ENCODE results near the gene RBMS3. TPM values are rescaled to one million over a fixed set of nuclear protein-coding genes. Genes with fewer than 3 reads are reported as not detected.

The RBMS3 gene
- total RNA-seq, 4 donors from 2014 or later, result 3.8 to 18.7 (median 14.6) TPM

- TF ChIP-seq EP300 (IDR thresholded peaks at IDR 0.05; ENCODE audit: low read depth), result no peak
- no peak for TF ChIP-seq POLR2AphosphoS5 (IDR thresholded peaks at IDR 0.05)
- TF ChIP-seq POLR2A (IDR thresholded peaks at IDR 0.05), result no peak
- TF ChIP-seq, protein P1, sequence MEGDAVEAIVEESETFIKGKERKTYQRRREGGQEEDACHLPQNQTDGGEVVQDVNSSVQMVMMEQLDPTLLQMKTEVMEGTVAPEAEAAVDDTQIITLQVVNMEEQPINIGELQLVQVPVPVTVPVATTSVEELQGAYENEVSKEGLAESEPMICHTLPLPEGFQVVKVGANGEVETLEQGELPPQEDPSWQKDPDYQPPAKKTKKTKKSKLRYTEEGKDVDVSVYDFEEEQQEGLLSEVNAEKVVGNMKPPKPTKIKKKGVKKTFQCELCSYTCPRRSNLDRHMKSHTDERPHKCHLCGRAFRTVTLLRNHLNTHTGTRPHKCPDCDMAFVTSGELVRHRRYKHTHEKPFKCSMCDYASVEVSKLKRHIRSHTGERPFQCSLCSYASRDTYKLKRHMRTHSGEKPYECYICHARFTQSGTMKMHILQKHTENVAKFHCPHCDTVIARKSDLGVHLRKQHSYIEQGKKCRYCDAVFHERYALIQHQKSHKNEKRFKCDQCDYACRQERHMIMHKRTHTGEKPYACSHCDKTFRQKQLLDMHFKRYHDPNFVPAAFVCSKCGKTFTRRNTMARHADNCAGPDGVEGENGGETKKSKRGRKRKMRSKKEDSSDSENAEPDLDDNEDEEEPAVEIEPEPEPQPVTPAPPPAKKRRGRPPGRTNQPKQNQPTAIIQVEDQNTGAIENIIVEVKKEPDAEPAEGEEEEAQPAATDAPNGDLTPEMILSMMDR (IDR thresholded peaks at IDR 0.05), result no peak
- intact Hi-C loops (cut with DNase I; ENCODE audit: low total_unique reads), result no loop called here
- Histone ChIP-seq H3K9me3 (no peaks in the 10 kb centered on the region), H3K36me3 (no peaks in the 10 kb centered on the region), H3K27ac (peak overlapping the region in 3 of 4 donors; percentile 15 to 49 (median 48)), H3K4me3 (no peak overlapping the region), H3K4me1 (peaks cover 0 to 4% (median 2%) of the 10 kb centered on the region in 4 donors), H3K27me3 (no peaks in the 10 kb centered on the region)
- in situ Hi-C loops (cut with MboI; ENCODE audit: low pct_ligation_motif_present in 1 of 4, low pct_unique_long_range_greater_than_20kb in 1 of 4, low sequenced_read_pairs in 3 of 4), result no loop called here
- DNase-seq, result no peak
- WGBS, 2 donors (ENCODE audit: low coverage in 1 of 2), result 67 to 71% methylated on average over 1 of the region's 1 CpG
Observed at GRCh38 chr3:29381595-29381994, 100.7 kb downstream of the RBMS3 start.

GRCh38 chr3:29382409-29382808, 101.5 kb downstream of the RBMS3 start:
- no peak for TF ChIP-seq EP300 (IDR thresholded peaks at IDR 0.05; ENCODE audit: low read depth)
- TF ChIP-seq, protein P1 (IDR thresholded peaks at IDR 0.05), result no peak
- 67 to 76% methylated on average over 6 of the region's 6 CpGs for WGBS, 2 donors (ENCODE audit: low coverage in 1 of 2)
- no peak for DNase-seq
- H3K4me1 ChIP-seq, result peaks cover 0 to 4% (median 2%) of the 10 kb centered on the region in 4 donors
- H3K9me3 ChIP-seq, result no peaks in the 10 kb centered on the region
- H3K36me3 ChIP-seq, result no peaks in the 10 kb centered on the region
- no peaks in the 10 kb centered on the region for H3K27me3 ChIP-seq
- intact Hi-C loops (cut with DNase I; ENCODE audit: low total_unique reads), result no loop called here
- H3K4me3 ChIP-seq, result no peak overlapping the region
- in situ Hi-C loops (cut with MboI; ENCODE audit: low pct_ligation_motif_present in 1 of 4, low pct_unique_long_range_greater_than_20kb in 1 of 4, low sequenced_read_pairs in 3 of 4), result no loop called here
- peak overlapping the region in 3 of 4 donors; percentile 15 to 49 (median 48) for H3K27ac ChIP-seq

- H3K36me3 ChIP-seq, result no peaks in the 10 kb centered on the region
- intact Hi-C loops (cut with DNase I; ENCODE audit: low total_unique reads) (no loop called here), in situ Hi-C loops (cut with MboI; ENCODE audit: low pct_ligation_motif_present in 1 of 4, low pct_unique_long_range_greater_than_20kb in 1 of 4, low sequenced_read_pairs in 3 of 4) (no loop called here)
- WGBS, 2 donors (ENCODE audit: low coverage in 1 of 2), result 88 to 90% methylated on average over 1 of the region's 1 CpG
- no peaks in the 10 kb centered on the region for H3K9me3 ChIP-seq
- no peaks in the 10 kb centered on the region for H3K27me3 ChIP-seq
- no peak for TF ChIP-seq POLR2AphosphoS5 (IDR thresholded peaks at IDR 0.05)
- TF ChIP-seq, protein P1 (IDR thresholded peaks at IDR 0.05), result no peak
- no peak for TF ChIP-seq EP300 (IDR thresholded peaks at IDR 0.05; ENCODE audit: low read depth)
- no peak for TF ChIP-seq POLR2A (IDR thresholded peaks at IDR 0.05)
- H3K4me1 ChIP-seq, result peaks cover 0 to 4% (median 2%) of the 10 kb centered on the region in 4 donors
- peak overlapping the region in 1 of 4 donors; percentile 49 for H3K27ac ChIP-seq
- no peak overlapping the region for H3K4me3 ChIP-seq
- DNase-seq, result no peak
Observed at GRCh38 chr3:29382845-29383244, 102.0 kb downstream of the RBMS3 start.

DNA sequence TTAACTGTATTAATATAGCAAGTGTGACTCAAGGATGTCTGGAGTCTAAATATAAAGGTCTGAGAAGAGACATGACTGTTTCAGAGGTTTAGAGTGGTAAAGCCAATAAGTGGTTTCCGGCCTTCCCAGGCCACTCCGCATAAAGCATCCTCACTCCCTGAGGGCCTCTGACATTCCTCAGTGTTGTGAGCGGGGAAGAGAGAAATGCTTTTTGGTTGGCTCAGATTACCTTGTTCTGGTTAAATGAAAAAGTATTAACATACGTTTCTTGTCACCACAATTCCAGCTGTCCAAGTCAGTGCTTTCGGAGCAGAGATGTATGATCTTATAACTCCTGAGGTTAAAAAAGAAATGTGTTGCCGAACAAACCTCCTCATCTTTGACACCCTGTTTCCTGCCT, 103.8 kb downstream of the RBMS3 start:
- DNase-seq, result no peak
- Histone ChIP-seq H3K27me3 (no peaks in the 10 kb centered on the region), H3K9me3 (no peaks in the 10 kb centered on the region), H3K27ac (peak overlapping the region in 3 of 4 donors; percentile 2 to 56 (median 35)), H3K36me3 (no peaks in the 10 kb centered on the region), H3K4me3 (no peak overlapping the region), H3K4me1 (peaks cover 0 to 4% (median 2%) of the 10 kb centered on the region in 4 donors)
- intact Hi-C loops (cut with DNase I; ENCODE audit: low total_unique reads) (no loop called here), in situ Hi-C loops (cut with MboI; ENCODE audit: low pct_ligation_motif_present in 1 of 4, low pct_unique_long_range_greater_than_20kb in 1 of 4, low sequenced_read_pairs in 3 of 4) (no loop called here)
- TF ChIP-seq EP300 (IDR thresholded peaks at IDR 0.05; ENCODE audit: low read depth), result no peak
- WGBS, 2 donors (ENCODE audit: low coverage in 1 of 2), result 80 to 81% methylated on average over 4 to 6 of the region's 6 CpGs
